ENCODE measurements around the gene STAT3. TPM values are rescaled to one million over a fixed set of nuclear protein-coding genes. Genes with fewer than 3 reads are reported as not detected.

STAT3 gene
- total RNA-seq, 4 donors from 2014 or later = 134 to 255 (median 180) TPM

- TF ChIP-seq CTCF (IDR thresholded peaks at IDR 0.05; ENCODE audit: low read depth) = no peak
Observed at GRCh38 chr17:42413464-42414040, 25.3 kb upstream of the STAT3 start.

- TF ChIP-seq CTCF (IDR thresholded peaks at IDR 0.05; ENCODE audit: low read depth) = no peak
Observed at GRCh38 chr17:42411905-42412679, 23.9 kb upstream of the STAT3 start.

GRCh38 chr17:42411361-42411760 is 23.1 kb upstream of the STAT3 start:
- no peak for TF ChIP-seq CTCF (IDR thresholded peaks at IDR 0.05; ENCODE audit: low read depth)

- no peak for TF ChIP-seq CTCF (IDR thresholded peaks at IDR 0.05; ENCODE audit: low read depth)
Observed at GRCh38 chr17:42410319-42410685, 22.1 kb upstream of the STAT3 start.

GRCh38 chr17:42409523-42410318 is 21.5 kb upstream of the STAT3 start:
- no peak for TF ChIP-seq CTCF (IDR thresholded peaks at IDR 0.05; ENCODE audit: low read depth)

GRCh38 chr17:42408061-42408460 is 19.8 kb upstream of the STAT3 start:
- no peak for TF ChIP-seq CTCF (IDR thresholded peaks at IDR 0.05; ENCODE audit: low read depth)

- no peak for TF ChIP-seq CTCF (IDR thresholded peaks at IDR 0.05; ENCODE audit: low read depth)
Observed at GRCh38 chr17:42407289-42407836, 19.1 kb upstream of the STAT3 start.

Data from subcutaneous adipose tissue (tissue), 4 donors.